ENCODE results near the gene SLC1A3. TPM values are rescaled to one million over a fixed set of nuclear protein-coding genes. Genes with fewer than 3 reads are reported as not detected.

The SLC1A3 gene
- total and polyA plus RNA-seq, 2 donors (not counting 1 experiment from before 2014, with no cell fraction given): 0.37 TPM; not detected in 1

- no peak for ATAC-seq (ENCODE audit: low read depth)
- intact Hi-C loops (cut with micrococcal nuclease): no loop called here
- no CpG with 5 or more reads among the region's 3 CpGs for WGBS (ENCODE audit: insufficient coverage)
These were observed 25.3 kb upstream of the SLC1A3 start for GRCh38 chr5:36581070-36581469.

GRCh38 chr5:36584009-36584875 is 22.2 kb upstream of the SLC1A3 start:
- no peak for ATAC-seq (ENCODE audit: low read depth)
- Histone ChIP-seq H3K79me2 (ENCODE audit: control insufficient read depth, insufficient read depth, low read length) (no peaks in the 10 kb centered on the region), H3K4me2 (replicated peaks; ENCODE audit: low read depth, low read length, poor library complexity, severe bottlenecking) (no peak overlapping the region), H3K36me3 (replicated peaks in 1 of 2; ENCODE audit: control extremely low read depth in 1 of 2, control insufficient read depth in 1 of 2, extremely low read depth in 1 of 2, insufficient read depth in 2 of 2, low read length in 1 of 2) (no peaks in the 10 kb centered on the region), H3K9me3 (ENCODE audit: control extremely low read depth in 1 of 3, control insufficient read depth in 2 of 3, insufficient read depth in 1 of 3, low read length in 2 of 3) (no peaks in the 10 kb centered on the region), H3K4me3 (ENCODE audit: control extremely low read depth in 1 of 5, extremely low read depth in 1 of 5, insufficient read depth in 1 of 5, low read depth in 2 of 5, low read length in 4 of 5) (no peak overlapping the region), H4K20me1 (ENCODE audit: control insufficient read depth, insufficient read depth, low read length, poor library complexity, severe bottlenecking) (no peaks in the 10 kb centered on the region), H2AFZ (ENCODE audit: insufficient read depth, low read depth, low read length, poor library complexity, severe bottlenecking) (no peak overlapping the region), H3K27ac (ENCODE audit: low read length in 2 of 2) (no peak overlapping the region), H3K4me1 (ENCODE audit: control insufficient read depth in 2 of 2, insufficient read depth in 2 of 2, low read length in 2 of 2) (no peaks in the 10 kb centered on the region), H3K9ac (ENCODE audit: low read length) (no peak overlapping the region), H3K27me3 (replicated peaks in 1 of 4; ENCODE audit: control extremely low read depth in 1 of 4, control insufficient read depth in 3 of 4, insufficient read depth in 4 of 4, low read length in 3 of 4) (peaks cover 0 to 3% (median 0%) of the 10 kb centered on the region in 4 experiments)
- H3K4me3 Mint-ChIP-seq: no peak overlapping the region
- TF ChIP-seq, protein P1, sequence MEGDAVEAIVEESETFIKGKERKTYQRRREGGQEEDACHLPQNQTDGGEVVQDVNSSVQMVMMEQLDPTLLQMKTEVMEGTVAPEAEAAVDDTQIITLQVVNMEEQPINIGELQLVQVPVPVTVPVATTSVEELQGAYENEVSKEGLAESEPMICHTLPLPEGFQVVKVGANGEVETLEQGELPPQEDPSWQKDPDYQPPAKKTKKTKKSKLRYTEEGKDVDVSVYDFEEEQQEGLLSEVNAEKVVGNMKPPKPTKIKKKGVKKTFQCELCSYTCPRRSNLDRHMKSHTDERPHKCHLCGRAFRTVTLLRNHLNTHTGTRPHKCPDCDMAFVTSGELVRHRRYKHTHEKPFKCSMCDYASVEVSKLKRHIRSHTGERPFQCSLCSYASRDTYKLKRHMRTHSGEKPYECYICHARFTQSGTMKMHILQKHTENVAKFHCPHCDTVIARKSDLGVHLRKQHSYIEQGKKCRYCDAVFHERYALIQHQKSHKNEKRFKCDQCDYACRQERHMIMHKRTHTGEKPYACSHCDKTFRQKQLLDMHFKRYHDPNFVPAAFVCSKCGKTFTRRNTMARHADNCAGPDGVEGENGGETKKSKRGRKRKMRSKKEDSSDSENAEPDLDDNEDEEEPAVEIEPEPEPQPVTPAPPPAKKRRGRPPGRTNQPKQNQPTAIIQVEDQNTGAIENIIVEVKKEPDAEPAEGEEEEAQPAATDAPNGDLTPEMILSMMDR (IDR thresholded peaks at IDR 0.05): no peak
- TF ChIP-seq EZH2 (IDR thresholded peaks at IDR 0.05; ENCODE audit: borderline replicate concordance, insufficient read depth, low read depth, low read length, poor library complexity, severe bottlenecking): no peak
- intact Hi-C loops (cut with micrococcal nuclease): no loop called here
- CTCF ChIA-PET: no interaction called here
- POLR2A ChIA-PET: no interaction called here
- peaks cover 20% of the 10 kb centered on the region for H3K27me3 Mint-ChIP-seq
- peaks cover 2% of the 10 kb centered on the region for H3K4me1 Mint-ChIP-seq
- no peak for DNase-seq
- no peak overlapping the region for H3K27ac Mint-ChIP-seq
- no peaks in the 10 kb centered on the region for H3K9me3 Mint-ChIP-seq (ENCODE audit: insufficient read depth)
- whole genome bisulfite sequencing (ENCODE audit: insufficient coverage): 78% methylated on average over 7 of the region's 10 CpGs

More at GRCh38 chr5:36581070-36581469, 25.3 kb upstream of the SLC1A3 start:
- Histone ChIP-seq H3K9me3 (ENCODE audit: control extremely low read depth in 1 of 3, control insufficient read depth in 2 of 3, insufficient read depth in 1 of 3, low read length in 2 of 3) (no peaks in the 10 kb centered on the region), H3K36me3 (replicated peaks in 1 of 2; ENCODE audit: control extremely low read depth in 1 of 2, control insufficient read depth in 1 of 2, extremely low read depth in 1 of 2, insufficient read depth in 2 of 2, low read length in 1 of 2) (no peaks in the 10 kb centered on the region), H3K27ac (ENCODE audit: low read length in 2 of 2) (no peak overlapping the region), H3K4me3 (ENCODE audit: control extremely low read depth in 1 of 5, extremely low read depth in 1 of 5, insufficient read depth in 1 of 5, low read depth in 2 of 5, low read length in 4 of 5) (no peak overlapping the region), H2AFZ (ENCODE audit: insufficient read depth, low read depth, low read length, poor library complexity, severe bottlenecking) (no peak overlapping the region), H3K4me1 (ENCODE audit: control insufficient read depth in 2 of 2, insufficient read depth in 2 of 2, low read length in 2 of 2) (no peaks in the 10 kb centered on the region), H3K9ac (ENCODE audit: low read length) (no peak overlapping the region), H3K27me3 (replicated peaks in 1 of 4; ENCODE audit: control extremely low read depth in 1 of 4, control insufficient read depth in 3 of 4, insufficient read depth in 4 of 4, low read length in 3 of 4) (peaks cover 0 to 3% (median 0%) of the 10 kb centered on the region in 4 experiments), H3K79me2 (ENCODE audit: control insufficient read depth, insufficient read depth, low read length) (no peaks in the 10 kb centered on the region), H4K20me1 (ENCODE audit: control insufficient read depth, insufficient read depth, low read length, poor library complexity, severe bottlenecking) (no peaks in the 10 kb centered on the region), H3K4me2 (replicated peaks; ENCODE audit: low read depth, low read length, poor library complexity, severe bottlenecking) (no peak overlapping the region)
- CTCF ChIA-PET: no interaction called here
- POLR2A ChIA-PET: no interaction called here
- no peak for DNase-seq
- Mint-ChIP-seq H3K27ac (no peak overlapping the region), H3K9me3 (ENCODE audit: insufficient read depth) (no peaks in the 10 kb centered on the region), H3K4me3 (no peak overlapping the region), H3K4me1 (peaks cover 2% of the 10 kb centered on the region), H3K27me3 (peaks cover 12% of the 10 kb centered on the region)
- no peak for TF ChIP-seq EZH2 (IDR thresholded peaks at IDR 0.05; ENCODE audit: borderline replicate concordance, insufficient read depth, low read depth, low read length, poor library complexity, severe bottlenecking)
- TF ChIP-seq, protein P1 (IDR thresholded peaks at IDR 0.05): no peak

Data from B cell (primary cell).